ENCODE data around the gene TP53TG3D.
"Not testable (repeated sequence)": the region's sequence is repeated elsewhere in the genome, so short reads cannot be mapped to it uniquely, and the experiment has no call there.

TP53TG3D gene

GRCh38 chr16:32252986-32253385 lies at the start of gene TP53TG3D:
Gene TP53TG3D (plus strand): TSS chr16:32253286. CDS start chr16:32253354, 68 bp downstream.
- H3K9ac ChIP-seq (ENCODE audit: low read depth in 1 of 2, low read length in 2 of 2); H3K27ac ChIP-seq (ENCODE audit: low read depth in 2 of 2, low read length in 2 of 2); H3K4me1 ChIP-seq (ENCODE audit: control insufficient read depth in 2 of 2, insufficient read depth in 2 of 2, low read length in 2 of 2); H3K27me3 ChIP-seq (ENCODE audit: control insufficient read depth in 2 of 2, insufficient read depth in 2 of 2, low read length in 2 of 2); H3K9me3 ChIP-seq (ENCODE audit: control insufficient read depth in 2 of 2, low read length in 2 of 2); H3K4me3 ChIP-seq (ENCODE audit: low read length in 2 of 2); H3K36me3 ChIP-seq (ENCODE audit: control insufficient read depth in 2 of 2, insufficient read depth in 2 of 2, low read length in 2 of 2): not testable (repeated sequence)

DNA sequence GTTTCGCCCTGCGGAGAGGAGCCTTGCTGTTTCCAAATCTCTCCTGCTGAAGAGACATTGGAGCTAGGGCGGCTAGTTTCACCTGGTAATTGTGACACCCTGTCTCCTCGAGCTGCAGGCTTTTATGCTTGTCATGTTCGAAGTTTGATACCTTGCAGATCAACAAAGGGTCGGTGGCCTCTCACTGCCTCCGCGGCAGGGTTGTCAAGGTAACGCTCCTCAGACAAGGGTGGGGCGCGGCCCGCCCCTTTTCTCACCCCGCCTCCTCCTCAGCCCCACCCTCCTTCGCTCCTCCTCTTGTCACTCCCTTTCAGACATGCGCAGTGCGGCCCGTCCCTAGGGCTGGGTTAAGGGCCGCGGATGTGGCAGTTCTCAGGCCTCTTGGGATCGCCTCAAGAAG lies 421 bp downstream of the TP53TG3D start:
- H3K9ac ChIP-seq (ENCODE audit: low read depth in 1 of 2, low read length in 2 of 2); H3K4me3 ChIP-seq (ENCODE audit: low read length in 2 of 2); H3K27me3 ChIP-seq (ENCODE audit: control insufficient read depth in 2 of 2, insufficient read depth in 2 of 2, low read length in 2 of 2); H3K27ac ChIP-seq (ENCODE audit: low read depth in 2 of 2, low read length in 2 of 2); H3K4me1 ChIP-seq (ENCODE audit: control insufficient read depth in 2 of 2, insufficient read depth in 2 of 2, low read length in 2 of 2); H3K9me3 ChIP-seq (ENCODE audit: control insufficient read depth in 2 of 2, low read length in 2 of 2); H3K36me3 ChIP-seq (ENCODE audit: control insufficient read depth in 2 of 2, insufficient read depth in 2 of 2, low read length in 2 of 2): not testable (repeated sequence)

GRCh38 chr16:32261526-32261925 lies 8.4 kb downstream of the TP53TG3D start:
- not testable (repeated sequence) for H3K4me3 ChIP-seq (ENCODE audit: low read length in 2 of 2); H3K4me1 ChIP-seq (ENCODE audit: control insufficient read depth in 2 of 2, insufficient read depth in 2 of 2, low read length in 2 of 2); H3K27me3 ChIP-seq (ENCODE audit: control insufficient read depth in 2 of 2, insufficient read depth in 2 of 2, low read length in 2 of 2); H3K36me3 ChIP-seq (ENCODE audit: control insufficient read depth in 2 of 2, insufficient read depth in 2 of 2, low read length in 2 of 2); H3K9ac ChIP-seq (ENCODE audit: low read depth in 1 of 2, low read length in 2 of 2); H3K27ac ChIP-seq (ENCODE audit: low read depth in 2 of 2, low read length in 2 of 2); H3K9me3 ChIP-seq (ENCODE audit: control insufficient read depth in 2 of 2, low read length in 2 of 2)

- not testable (repeated sequence) for H3K9me3 ChIP-seq (ENCODE audit: control insufficient read depth in 2 of 2, low read length in 2 of 2)
These were observed 10.5 kb downstream of the TP53TG3D start for GRCh38 chr16:32263552-32263951.

DNA sequence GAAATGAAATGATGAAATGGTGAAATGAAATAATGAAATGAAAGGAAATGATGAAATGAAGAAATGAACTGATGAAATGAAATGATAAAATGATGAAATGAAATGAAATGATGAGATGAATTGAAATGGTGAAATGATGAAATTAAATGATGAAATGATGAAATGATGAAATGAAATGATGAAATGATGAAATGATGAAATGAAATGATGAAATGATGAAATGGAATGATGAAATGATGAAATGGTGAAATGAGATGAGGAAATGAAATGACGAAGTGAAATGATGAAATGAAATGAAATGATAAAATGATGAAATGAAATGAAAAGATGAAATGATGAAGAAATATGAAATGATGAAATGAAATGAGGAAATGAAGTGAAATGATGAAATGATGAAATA lies 28.8 kb downstream of the TP53TG3D start:
- H3K27ac ChIP-seq (ENCODE audit: low read depth in 2 of 2, low read length in 2 of 2); H3K27me3 ChIP-seq (ENCODE audit: control insufficient read depth in 2 of 2, insufficient read depth in 2 of 2, low read length in 2 of 2); H3K36me3 ChIP-seq (ENCODE audit: control insufficient read depth in 2 of 2, insufficient read depth in 2 of 2, low read length in 2 of 2); H3K9me3 ChIP-seq (ENCODE audit: control insufficient read depth in 2 of 2, low read length in 2 of 2); H3K9ac ChIP-seq (ENCODE audit: low read depth in 1 of 2, low read length in 2 of 2); H3K4me3 ChIP-seq (ENCODE audit: low read length in 2 of 2); H3K4me1 ChIP-seq (ENCODE audit: control insufficient read depth in 2 of 2, insufficient read depth in 2 of 2, low read length in 2 of 2): not testable (repeated sequence)

More at GRCh38 chr16:32263552-32263951, 10.5 kb downstream of the TP53TG3D start:
- H3K36me3 ChIP-seq (ENCODE audit: control insufficient read depth in 2 of 2, insufficient read depth in 2 of 2, low read length in 2 of 2); H3K9ac ChIP-seq (ENCODE audit: low read depth in 1 of 2, low read length in 2 of 2); H3K4me3 ChIP-seq (ENCODE audit: low read length in 2 of 2); H3K27me3 ChIP-seq (ENCODE audit: control insufficient read depth in 2 of 2, insufficient read depth in 2 of 2, low read length in 2 of 2); H3K4me1 ChIP-seq (ENCODE audit: control insufficient read depth in 2 of 2, insufficient read depth in 2 of 2, low read length in 2 of 2); H3K27ac ChIP-seq (ENCODE audit: low read depth in 2 of 2, low read length in 2 of 2): not testable (repeated sequence)

- H3K27ac ChIP-seq (ENCODE audit: low read depth in 2 of 2, low read length in 2 of 2); H3K36me3 ChIP-seq (ENCODE audit: control insufficient read depth in 2 of 2, insufficient read depth in 2 of 2, low read length in 2 of 2); H3K9me3 ChIP-seq (ENCODE audit: control insufficient read depth in 2 of 2, low read length in 2 of 2); H3K4me3 ChIP-seq (ENCODE audit: low read length in 2 of 2); H3K4me1 ChIP-seq (ENCODE audit: control insufficient read depth in 2 of 2, insufficient read depth in 2 of 2, low read length in 2 of 2); H3K27me3 ChIP-seq (ENCODE audit: control insufficient read depth in 2 of 2, insufficient read depth in 2 of 2, low read length in 2 of 2); H3K9ac ChIP-seq (ENCODE audit: low read depth in 1 of 2, low read length in 2 of 2): not testable (repeated sequence)
These were observed 29.9 kb downstream of the TP53TG3D start for GRCh38 chr16:32283024-32283423.

DNA sequence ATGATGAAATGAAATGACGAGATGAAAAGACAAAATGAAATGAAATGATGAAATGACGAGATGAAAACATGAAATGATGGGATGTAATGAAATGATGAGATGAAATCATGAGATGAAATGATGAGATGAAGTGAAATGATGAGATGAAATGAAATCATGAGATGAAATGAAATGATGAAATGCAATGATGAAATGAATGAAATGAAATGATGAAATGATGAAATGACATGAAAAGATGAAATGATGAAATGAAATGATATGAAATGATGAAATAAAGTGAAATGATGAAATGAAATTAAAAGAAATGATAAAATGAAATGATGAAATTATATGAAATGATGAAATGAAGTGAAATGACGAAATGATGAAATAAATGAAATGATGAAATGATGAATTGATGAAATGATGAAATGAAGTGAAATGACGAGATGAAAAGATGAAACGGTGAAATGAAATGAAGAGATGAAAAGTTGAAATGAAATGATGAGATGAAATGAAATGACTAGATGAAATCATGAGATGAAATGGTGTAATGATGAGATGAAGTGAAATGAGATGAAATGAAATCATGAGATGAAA lies 30.9 kb downstream of the TP53TG3D start:
- H3K9ac ChIP-seq (ENCODE audit: low read depth in 1 of 2, low read length in 2 of 2); H3K27me3 ChIP-seq (ENCODE audit: control insufficient read depth in 2 of 2, insufficient read depth in 2 of 2, low read length in 2 of 2); H3K36me3 ChIP-seq (ENCODE audit: control insufficient read depth in 2 of 2, insufficient read depth in 2 of 2, low read length in 2 of 2); H3K27ac ChIP-seq (ENCODE audit: low read depth in 2 of 2, low read length in 2 of 2); H3K9me3 ChIP-seq (ENCODE audit: control insufficient read depth in 2 of 2, low read length in 2 of 2); H3K4me1 ChIP-seq (ENCODE audit: control insufficient read depth in 2 of 2, insufficient read depth in 2 of 2, low read length in 2 of 2); H3K4me3 ChIP-seq (ENCODE audit: low read length in 2 of 2): not testable (repeated sequence)

- H3K9ac ChIP-seq (ENCODE audit: low read depth in 1 of 2, low read length in 2 of 2); H3K27ac ChIP-seq (ENCODE audit: low read depth in 2 of 2, low read length in 2 of 2); H3K9me3 ChIP-seq (ENCODE audit: control insufficient read depth in 2 of 2, low read length in 2 of 2); H3K27me3 ChIP-seq (ENCODE audit: control insufficient read depth in 2 of 2, insufficient read depth in 2 of 2, low read length in 2 of 2); H3K4me1 ChIP-seq (ENCODE audit: control insufficient read depth in 2 of 2, insufficient read depth in 2 of 2, low read length in 2 of 2); H3K36me3 ChIP-seq (ENCODE audit: control insufficient read depth in 2 of 2, insufficient read depth in 2 of 2, low read length in 2 of 2); H3K4me3 ChIP-seq (ENCODE audit: low read length in 2 of 2): not testable (repeated sequence)
These were observed 32.0 kb downstream of the TP53TG3D start for GRCh38 chr16:32284800-32285796.

DNA sequence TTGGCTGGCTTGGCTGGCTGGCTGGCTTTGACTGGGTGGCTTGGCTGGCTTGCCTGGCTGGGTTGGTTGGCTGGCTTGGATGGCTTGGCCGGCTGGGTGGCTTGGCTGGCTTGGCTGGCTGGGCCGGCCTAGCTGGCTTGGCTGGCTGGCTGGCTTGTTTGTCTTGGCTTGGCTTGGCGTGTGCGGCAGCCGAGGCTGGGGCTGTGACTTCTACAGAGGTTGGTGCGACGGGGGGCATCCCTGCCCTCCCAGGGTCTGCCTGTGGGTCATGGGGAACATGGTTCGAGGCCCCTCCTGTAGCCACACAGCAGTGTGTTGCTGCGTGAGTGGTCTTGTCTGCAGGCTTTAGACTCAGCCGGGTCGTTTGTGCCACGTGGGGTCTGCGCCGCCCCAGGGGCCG lies 33.1 kb downstream of the TP53TG3D start:
- H3K9me3 ChIP-seq (ENCODE audit: control insufficient read depth in 2 of 2, low read length in 2 of 2); H3K36me3 ChIP-seq (ENCODE audit: control insufficient read depth in 2 of 2, insufficient read depth in 2 of 2, low read length in 2 of 2); H3K27ac ChIP-seq (ENCODE audit: low read depth in 2 of 2, low read length in 2 of 2); H3K27me3 ChIP-seq (ENCODE audit: control insufficient read depth in 2 of 2, insufficient read depth in 2 of 2, low read length in 2 of 2); H3K4me1 ChIP-seq (ENCODE audit: control insufficient read depth in 2 of 2, insufficient read depth in 2 of 2, low read length in 2 of 2); H3K4me3 ChIP-seq (ENCODE audit: low read length in 2 of 2); H3K9ac ChIP-seq (ENCODE audit: low read depth in 1 of 2, low read length in 2 of 2): not testable (repeated sequence)

GRCh38 chr16:32287743-32288142 lies 34.7 kb downstream of the TP53TG3D start:
- H3K27me3 ChIP-seq (ENCODE audit: control insufficient read depth in 2 of 2, insufficient read depth in 2 of 2, low read length in 2 of 2); H3K4me1 ChIP-seq (ENCODE audit: control insufficient read depth in 2 of 2, insufficient read depth in 2 of 2, low read length in 2 of 2); H3K27ac ChIP-seq (ENCODE audit: low read depth in 2 of 2, low read length in 2 of 2); H3K9ac ChIP-seq (ENCODE audit: low read depth in 1 of 2, low read length in 2 of 2); H3K4me3 ChIP-seq (ENCODE audit: low read length in 2 of 2); H3K36me3 ChIP-seq (ENCODE audit: control insufficient read depth in 2 of 2, insufficient read depth in 2 of 2, low read length in 2 of 2); H3K9me3 ChIP-seq (ENCODE audit: control insufficient read depth in 2 of 2, low read length in 2 of 2): not testable (repeated sequence)

Measured in mucosa of rectum (tissue), 2 donors.